GM19193 (cell line): ENCODE results near the gene NRIP1.

Experiments
- POLR2A ChIP-seq: IDR thresholded peaks from 4 replicates; pipeline ENCODE4 v1.6.1; 2011; ENCODE audit not compliant: insufficient read depth, insufficient read length; ENCODE audit errors: extremely low read depth

Gene NRIP1

GRCh38 chr21:14991957-14992356 lies 72.8 kb downstream of the NRIP1 start:
- no peak for TF ChIP-seq POLR2A

GRCh38 chr21:14989359-14989758 lies 75.4 kb downstream of the NRIP1 start:
- no peak for TF ChIP-seq POLR2A

GRCh38 chr21:14988760-14989159 lies 76.0 kb downstream of the NRIP1 start:
- no peak for TF ChIP-seq POLR2A

- TF ChIP-seq POLR2A, result no peak
These were observed 77.2 kb downstream of the NRIP1 start for GRCh38 chr21:14987370-14988170.

GRCh38 chr21:14985306-14985705 lies 79.5 kb downstream of the NRIP1 start:
- no peak for TF ChIP-seq POLR2A

- TF ChIP-seq POLR2A, result no peak
These were observed 82.5 kb downstream of the NRIP1 start for GRCh38 chr21:14982336-14982735.

GRCh38 chr21:14981246-14981645 lies 83.6 kb downstream of the NRIP1 start:
- no peak for TF ChIP-seq POLR2A

GRCh38 chr21:14979264-14979663 lies 85.5 kb downstream of the NRIP1 start:
- no peak for TF ChIP-seq POLR2A

- TF ChIP-seq POLR2A, result no peak
These were observed 87.0 kb downstream of the NRIP1 start for GRCh38 chr21:14977814-14978213.

- TF ChIP-seq POLR2A, result no peak
These were observed 89.5 kb downstream of the NRIP1 start for GRCh38 chr21:14975136-14975919.

- no peak for TF ChIP-seq POLR2A
These were observed 92.1 kb downstream of the NRIP1 start for GRCh38 chr21:14972678-14973077.

GRCh38 chr21:14968821-14969220 lies 96.0 kb downstream of the NRIP1 start:
- no peak for TF ChIP-seq POLR2A

GRCh38 chr21:14968029-14968428 lies 96.8 kb downstream of the NRIP1 start:
- TF ChIP-seq POLR2A, result no peak

GRCh38 chr21:14964621-14965020 lies 100.2 kb downstream of the NRIP1 start:
- TF ChIP-seq POLR2A, result no peak

- no peak for TF ChIP-seq POLR2A
These were observed 102.6 kb downstream of the NRIP1 start for GRCh38 chr21:14962217-14962616.

GRCh38 chr21:14961502-14961901 lies 103.3 kb downstream of the NRIP1 start:
- no peak for TF ChIP-seq POLR2A
